ENCODE data around the gene ANXA9. TPM values are rescaled to one million over a fixed set of nuclear protein-coding genes. Genes with fewer than 3 reads are reported as not detected.

Gene ANXA9, protein sequence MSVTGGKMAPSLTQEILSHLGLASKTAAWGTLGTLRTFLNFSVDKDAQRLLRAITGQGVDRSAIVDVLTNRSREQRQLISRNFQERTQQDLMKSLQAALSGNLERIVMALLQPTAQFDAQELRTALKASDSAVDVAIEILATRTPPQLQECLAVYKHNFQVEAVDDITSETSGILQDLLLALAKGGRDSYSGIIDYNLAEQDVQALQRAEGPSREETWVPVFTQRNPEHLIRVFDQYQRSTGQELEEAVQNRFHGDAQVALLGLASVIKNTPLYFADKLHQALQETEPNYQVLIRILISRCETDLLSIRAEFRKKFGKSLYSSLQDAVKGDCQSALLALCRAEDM
- total RNA-seq: not detected
- long read RNA-seq, partial matches to known transcripts: 0 of 1 reads
- long read RNA-seq, other reads (novel, unspliced or antisense): 0 of 1 reads

DNA sequence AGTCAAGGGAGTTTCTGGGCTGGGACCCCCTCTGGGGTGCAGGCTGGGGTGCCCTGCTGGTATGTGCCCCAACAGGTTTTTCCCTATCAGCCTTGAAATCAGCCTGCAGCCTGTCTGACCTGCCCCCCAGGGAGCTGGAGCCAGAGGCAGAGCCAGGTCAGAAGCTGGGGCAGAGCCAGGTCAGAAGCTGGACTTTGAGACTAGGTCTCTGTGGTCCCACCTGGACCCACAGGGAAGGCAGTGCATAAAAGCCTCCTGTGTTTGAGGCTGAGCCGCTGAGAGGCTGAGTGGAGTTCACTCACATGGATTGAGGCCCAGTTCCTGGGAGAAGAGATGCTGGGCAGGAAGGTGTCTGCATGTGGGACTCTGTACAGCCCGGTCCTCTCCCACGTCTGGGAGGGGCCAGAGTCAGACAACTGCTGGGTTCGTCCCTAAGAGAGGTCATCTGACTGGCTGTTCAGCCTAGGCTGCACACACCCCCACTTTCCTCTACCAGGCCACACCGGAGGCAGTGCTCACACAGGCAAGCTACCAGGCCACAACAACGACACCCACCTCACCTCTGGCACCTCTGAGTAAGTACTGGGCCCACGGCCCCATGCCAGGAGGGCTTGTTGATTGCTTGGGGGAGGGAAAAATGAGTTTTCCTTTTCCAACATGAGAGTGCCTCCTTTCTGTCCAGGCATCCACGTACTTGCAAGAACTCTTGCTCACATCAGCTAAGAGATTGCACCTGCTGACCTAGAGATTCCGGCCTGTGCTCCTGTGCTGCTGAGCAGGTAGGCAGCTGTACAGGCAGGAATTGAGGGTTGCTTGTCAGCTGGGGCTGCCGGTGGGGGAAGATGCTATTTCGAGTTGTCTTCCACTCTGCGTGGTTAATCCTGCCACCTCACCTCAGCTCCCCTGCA is at the start of gene ANXA9:
ANXA9 (plus strand) TSS at position 488 of the 908 bp plus-strand sequence. CDS start 814 bp downstream, outside the sequence.
- intact Hi-C loops (cut with DNase I, micrococcal nuclease): no loop called here
- peak; percentile 59 to 68 for DNase-seq
- peak; percentile 82 for ATAC-seq

DNA sequence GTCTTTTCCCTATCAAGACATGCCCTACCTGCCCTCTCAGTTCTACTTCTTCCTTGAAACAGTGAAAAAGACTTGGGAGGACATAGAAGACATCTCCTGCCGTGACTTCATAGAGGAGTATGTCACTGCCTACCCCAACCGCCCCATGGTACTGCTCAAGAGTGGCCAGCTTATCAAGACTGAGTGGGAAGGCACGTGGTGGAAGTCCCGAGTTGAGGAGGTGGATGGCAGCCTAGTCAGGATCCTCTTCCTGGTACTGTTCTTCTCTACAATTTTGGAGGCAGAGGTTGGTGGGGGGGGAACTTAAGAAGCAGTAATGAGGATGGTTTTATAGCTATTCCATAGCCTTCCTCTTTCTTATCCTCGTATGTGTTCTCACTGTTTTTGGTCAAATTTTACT is 37.2 kb upstream of the ANXA9 start:
- no peak for DNase-seq
- intact Hi-C loops (cut with DNase I, micrococcal nuclease): no loop called here
- ATAC-seq: no peak

DNA sequence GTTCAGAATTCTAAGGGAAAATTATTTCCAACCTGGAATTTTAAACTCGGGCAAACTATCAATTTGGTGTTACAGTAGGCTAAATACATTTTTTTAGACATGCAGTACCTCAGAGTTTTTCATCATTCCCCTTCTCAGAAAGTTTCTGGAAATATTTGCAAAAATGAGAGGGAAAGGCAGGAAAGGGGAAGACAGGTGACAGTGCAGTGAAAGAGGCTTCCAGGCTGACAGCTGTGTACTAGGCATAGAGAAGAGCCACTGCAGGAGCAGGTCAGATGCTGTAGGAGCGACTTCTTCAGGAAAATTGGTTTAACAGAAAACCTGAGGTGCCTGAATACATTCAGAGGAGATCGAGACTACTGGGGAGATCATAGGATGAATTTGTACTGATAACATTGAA is 27.4 kb upstream of the ANXA9 start:
- intact Hi-C loops (cut with DNase I, micrococcal nuclease): no loop called here
- DNase-seq: no peak
- no peak for ATAC-seq

DNA sequence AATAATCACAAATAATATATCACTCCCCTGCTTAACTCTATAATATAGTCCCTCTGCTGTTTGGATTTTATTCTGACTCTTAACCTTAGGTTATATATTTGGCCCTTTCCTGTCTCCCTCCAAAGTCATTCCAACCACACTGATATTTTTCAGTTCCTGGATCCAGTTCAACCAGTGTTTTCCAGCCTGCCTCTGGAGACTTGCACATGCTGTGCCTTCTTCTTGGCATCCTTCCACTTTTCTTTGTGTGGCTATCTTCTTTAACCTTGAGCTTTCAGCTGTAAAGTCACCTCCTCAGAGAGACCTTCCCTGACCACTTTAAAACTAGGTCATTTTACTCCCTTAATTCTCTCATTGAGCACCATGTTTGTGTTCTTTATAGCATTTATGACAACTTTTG is 26.8 kb upstream of the ANXA9 start:
- DNase-seq (no peak), ATAC-seq (no peak)
- intact Hi-C loops (cut with DNase I, micrococcal nuclease): no loop called here

GRCh38 chr1:150957666-150958065 is 24.4 kb upstream of the ANXA9 start:
- DNase-seq (no peak), ATAC-seq (no peak)

GRCh38 chr1:150960646-150961045 is 21.4 kb upstream of the ANXA9 start:
- no peak for DNase-seq

More at GRCh38 chr1:150957666-150958065, 24.4 kb upstream of the ANXA9 start:
- intact Hi-C loops (cut with DNase I, micrococcal nuclease): no loop called here

DNA sequence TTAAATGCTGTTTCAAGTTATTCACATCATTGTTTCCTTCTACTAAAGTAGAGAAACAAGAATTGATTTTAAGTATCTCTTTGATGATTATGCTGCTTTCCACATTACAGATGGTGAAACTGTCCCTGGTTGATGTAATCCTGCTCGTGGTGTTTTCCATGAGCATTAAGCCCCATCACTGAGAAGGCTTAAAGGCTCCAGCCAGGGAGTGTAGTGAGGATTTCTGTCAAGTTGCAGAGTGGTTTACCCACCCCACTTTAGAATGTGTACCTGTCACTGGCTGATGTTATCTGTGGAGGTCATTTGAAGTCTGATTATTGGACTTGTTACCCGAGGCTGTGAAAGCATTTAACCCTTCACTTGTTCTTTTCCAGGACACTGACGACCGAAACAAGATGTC is 20.3 kb upstream of the ANXA9 start:
- no peak for ATAC-seq
- no peak for DNase-seq
- intact Hi-C loops (cut with DNase I, micrococcal nuclease): no loop called here

More at GRCh38 chr1:150960646-150961045, 21.4 kb upstream of the ANXA9 start:
- ATAC-seq: peak; percentile 15
- intact Hi-C loops (cut with DNase I, micrococcal nuclease): no loop called here

GRCh38 chr1:150963321-150964163 is 18.6 kb upstream of the ANXA9 start:
- ATAC-seq: no peak
- intact Hi-C loops (cut with DNase I, micrococcal nuclease): no loop called here
- no peak for DNase-seq

GRCh38 chr1:150964164-150964489 is 18.0 kb upstream of the ANXA9 start:
- DNase-seq: no peak

GRCh38 chr1:150965605-150966004 is 16.5 kb upstream of the ANXA9 start:
- no peak for DNase-seq
- ATAC-seq: no peak
- intact Hi-C loops (cut with DNase I, micrococcal nuclease): no loop called here

More at GRCh38 chr1:150964164-150964489, 18.0 kb upstream of the ANXA9 start:
- no peak for ATAC-seq
- intact Hi-C loops (cut with DNase I, micrococcal nuclease): no loop called here

GRCh38 chr1:150966011-150966410 is 16.1 kb upstream of the ANXA9 start:
- intact Hi-C loops (cut with DNase I, micrococcal nuclease): no loop called here
- no peak for ATAC-seq
- no peak for DNase-seq

GRCh38 chr1:150967936-150968335 is 14.2 kb upstream of the ANXA9 start:
- intact Hi-C loops (cut with DNase I, micrococcal nuclease): no loop called here
- no peak for ATAC-seq
- DNase-seq: no peak

DNA sequence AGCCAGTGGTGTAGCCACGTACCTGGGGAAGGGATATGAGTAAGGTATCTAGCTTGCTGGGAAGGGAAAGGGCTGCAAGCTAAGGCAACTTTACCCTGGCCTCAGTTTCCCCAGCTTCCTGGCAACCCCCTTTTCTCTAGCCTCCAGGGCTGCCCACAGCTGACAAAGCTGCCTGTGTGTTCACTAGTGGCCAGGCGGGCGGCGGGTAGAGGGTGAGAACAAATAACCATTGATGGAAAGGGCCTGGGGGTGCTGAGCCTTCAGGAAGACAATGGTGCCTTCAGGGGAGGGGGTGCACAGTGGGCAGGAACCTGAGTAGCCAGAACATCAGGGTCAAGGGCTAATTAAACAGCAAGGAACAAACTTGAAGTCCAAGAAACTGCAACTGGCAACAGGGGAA is 13.6 kb upstream of the ANXA9 start:
- DNase-seq: no peak
- ATAC-seq: no peak
- intact Hi-C loops (cut with DNase I, micrococcal nuclease): no loop called here

- no peak for DNase-seq
- intact Hi-C loops (cut with DNase I, micrococcal nuclease): no loop called here
- ATAC-seq: no peak
These were observed 12.5 kb upstream of the ANXA9 start for GRCh38 chr1:150969626-150970025.

DNA sequence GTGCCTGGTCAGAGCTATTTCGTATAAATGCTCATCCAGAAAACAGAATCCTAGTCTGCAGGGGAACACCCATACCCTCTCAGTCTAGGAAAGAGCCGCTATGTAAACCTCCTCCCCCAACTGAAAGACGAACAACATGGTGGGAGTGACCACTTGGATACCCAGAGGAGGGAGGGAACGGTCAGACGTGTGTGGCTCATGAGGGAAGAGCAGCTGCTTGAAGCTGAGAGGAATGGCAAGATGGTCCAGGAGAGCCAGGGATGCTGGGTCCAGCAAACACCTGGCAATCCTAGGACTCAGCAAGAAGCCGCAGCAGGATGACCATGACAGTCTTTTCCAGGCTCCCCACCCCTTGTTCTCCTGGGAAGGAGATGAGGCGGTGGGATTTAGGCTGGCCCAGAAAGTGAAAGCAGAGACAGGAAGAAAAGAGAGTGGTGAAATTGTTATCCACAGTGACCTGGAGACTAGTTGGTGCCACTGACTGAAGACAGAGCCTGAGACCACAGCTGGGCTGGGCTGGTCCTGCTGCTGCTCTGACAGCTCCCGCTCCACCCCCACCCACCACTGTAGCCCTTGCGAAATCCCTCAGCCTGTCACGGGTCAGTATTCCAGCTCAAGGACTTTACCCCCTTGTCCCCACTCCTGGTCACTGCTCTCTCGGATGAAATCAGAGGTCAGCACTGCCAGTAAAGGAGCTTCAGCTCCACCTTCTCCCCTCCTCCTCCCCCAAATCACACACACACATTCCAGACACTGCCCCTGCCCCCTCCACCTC is 11.1 kb upstream of the ANXA9 start:
- intact Hi-C loops (cut with DNase I, micrococcal nuclease): no loop called here
- DNase-seq (peak; percentile 66 to 77), ATAC-seq (peak; percentile 66)

- intact Hi-C loops (cut with DNase I, micrococcal nuclease): no loop called here
- no peak for ATAC-seq
- DNase-seq: no peak
These were observed 10.3 kb upstream of the ANXA9 start for GRCh38 chr1:150971583-150972416.

DNA sequence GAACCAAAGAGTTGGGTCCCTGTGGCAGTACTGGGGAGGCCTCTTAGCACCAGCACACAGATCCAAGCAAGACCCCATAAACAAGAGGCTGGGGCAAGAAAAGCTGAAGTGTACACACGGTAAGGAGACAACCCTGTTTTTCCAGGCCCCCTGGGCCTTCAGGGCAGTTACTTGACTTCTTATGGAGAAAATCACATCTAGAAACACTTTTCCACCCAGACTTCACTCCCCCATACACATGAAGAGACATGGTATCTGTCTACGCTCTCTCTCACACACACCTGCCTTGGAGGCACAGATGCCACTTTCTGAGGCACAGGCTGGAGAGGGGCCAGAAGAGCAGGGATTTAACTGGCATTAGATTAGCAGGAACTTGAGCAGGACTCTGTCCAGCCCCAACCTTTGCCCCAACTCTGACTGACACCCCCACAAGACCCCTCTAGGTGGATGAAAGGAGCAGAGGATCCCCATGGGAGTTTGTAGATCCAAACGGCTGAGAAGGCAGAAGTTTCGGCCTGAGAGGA is 9.6 kb upstream of the ANXA9 start:
- DNase-seq (no peak), ATAC-seq (no peak)
- intact Hi-C loops (cut with DNase I, micrococcal nuclease): no loop called here

Data from left colon (tissue), 2 donors.